Gastroesophageal sphincter (tissue), 4 donors: Measurements from ENCODE around the gene PXDN. TPM values are rescaled to one million over a fixed set of nuclear protein-coding genes. Genes with fewer than 3 reads are reported as not detected.

Experiments
- ATAC-seq: fragments of 150-250 bp; one replicate; pipeline ENCODE4 v1.9.1; 2016; ENCODE audit warnings: mild to moderate bottlenecking, moderate library complexity
- H3K27ac ChIP-seq, 4 donors: fragments of 200-600 bp; sonication (generic) in 3 of 4; 1 replicate in 3 of 4; 2 replicates in 1 of 4; pipeline ENCODE4 v1.5.1; 2016 to 2019
- H3K27me3 ChIP-seq: fragments of 200-600 bp; sonication (generic); one replicate; pipeline ENCODE4 v1.5.1; 2019
- H3K36me3 ChIP-seq, 2 donors: fragments of 200-600 bp; sonication (generic); one replicate each; pipeline ENCODE4 v1.5.1; 2019; ENCODE audit warnings: control low read depth in 1 of 2
- H3K4me1 ChIP-seq, 3 donors: fragments of 200-600 bp; sonication (generic); 1 replicate in 2 of 3; 2 replicates in 1 of 3; pipeline ENCODE4 v1.5.1; 2016 to 2019; ENCODE audit warnings: control low read depth in 2 of 3
- H3K4me3 ChIP-seq, 2 donors: fragments of 200-600 bp; sonication (generic); one replicate each; pipeline ENCODE4 v1.5.1; 2019; ENCODE audit warnings: mild to moderate bottlenecking in 1 of 2, moderate library complexity in 1 of 2
- H3K9me3 ChIP-seq, 3 donors: fragments of 200-600 bp; sonication (generic); one replicate each; pipeline ENCODE4 v1.5.1; 2017 to 2019; ENCODE audit warnings: control low read depth in 2 of 3
- CTCF ChIP-seq, 4 experiments: fragments of 200-600 bp in 2 of 4; fragments of 450-650 bp in 2 of 4; sonication (generic) in 1 of 4; IDR thresholded peaks; one replicate each; pipeline ENCODE4 v1.5.1; 2017 to 2019; ENCODE audit warnings: antibody characterized with exemption in 4 of 4, mild to moderate bottlenecking in 2 of 4, moderate library complexity in 2 of 4
- EP300 ChIP-seq: sonication (generic); formaldehyde crosslinking; IDR thresholded peaks from one replicate; pipeline ENCODE4 v1.6.1; 2017; ENCODE audit warnings: antibody characterized with exemption, mild to moderate bottlenecking
- POLR2A ChIP-seq, 2 donors: fragments of 450-650 bp; IDR thresholded peaks; one replicate each; pipeline ENCODE4 v1.6.1; 2017; ENCODE audit warnings: antibody characterized with exemption in 2 of 2, mild to moderate bottlenecking in 2 of 2, moderate library complexity in 1 of 2
- POLR2AphosphoS5 ChIP-seq: sonication (generic); formaldehyde crosslinking; IDR thresholded peaks from one replicate; pipeline ENCODE4 v1.6.1; 2017; ENCODE audit warnings: antibody characterized with exemption
- WGBS, 2 donors: methylation state at CpG; one replicate each; pipeline ENCODE4 v1.1.5; 2018; ENCODE audit warnings: low coverage in 1 of 2; 5-methylcytosine and 5-hydroxymethylcytosine counted together
- total RNA-seq, 4 donors: library from RNA; depleted of rRNA; stranded (reverse); fragments of >200 nt; gene quantifications; one replicate each; pipeline ENCODE4 v1.1.0, GENCODE V29; 2016

PXDN gene
- total RNA-seq, 4 donors from 2014 or later, result 19.9 to 95.9 (median 60.9) TPM

- TF ChIP-seq POLR2AphosphoS5 (no peak), EP300 (no peak), POLR2A (IDR thresholded peaks at IDR 0.05) (no peak), CTCF (IDR thresholded peaks at IDR 0.05) (no peak)
- no peak overlapping the region for H3K27ac ChIP-seq
Measured at GRCh38 chr2:1609485-1610095, 134.7 kb downstream of the PXDN start.

GRCh38 chr2:1609040-1609439 lies 135.3 kb downstream of the PXDN start:
- H3K4me3 ChIP-seq, result no peak overlapping the region
- no peak for ATAC-seq
- no peaks in the 10 kb centered on the region for H3K36me3 ChIP-seq
- no peaks in the 10 kb centered on the region for H3K9me3 ChIP-seq
- TF ChIP-seq EP300 (no peak), POLR2A (IDR thresholded peaks at IDR 0.05) (no peak)
- H3K27ac ChIP-seq, result no peak overlapping the region
- 56 to 75% methylated on average over 3 of the region's 3 CpGs for WGBS, 2 donors
- peaks cover 7% of the 10 kb centered on the region for H3K27me3 ChIP-seq
- peaks cover 0 to 13% (median 0%) of the 10 kb centered on the region in 3 donors for H3K4me1 ChIP-seq

More at GRCh38 chr2:1609485-1610095, 134.7 kb downstream of the PXDN start:
- Histone ChIP-seq H3K36me3 (no peaks in the 10 kb centered on the region), H3K4me1 (peaks cover 0 to 13% (median 0%) of the 10 kb centered on the region in 3 donors), H3K9me3 (no peaks in the 10 kb centered on the region), H3K27me3 (peaks cover 7% of the 10 kb centered on the region), H3K4me3 (no peak overlapping the region)
- 54 to 72% methylated on average over 6 to 7 of the region's 12 CpGs for WGBS, 2 donors
- no peak for ATAC-seq

GRCh38 chr2:1607971-1608688 lies 136.2 kb downstream of the PXDN start:
- 74 to 79% methylated on average over 6 of the region's 11 CpGs for WGBS, 2 donors
- Histone ChIP-seq H3K36me3 (no peaks in the 10 kb centered on the region), H3K9me3 (no peaks in the 10 kb centered on the region), H3K4me1 (peaks cover 0 to 13% (median 0%) of the 10 kb centered on the region in 3 donors), H3K27me3 (peaks cover 7% of the 10 kb centered on the region), H3K4me3 (no peak overlapping the region), H3K27ac (no peak overlapping the region)
- TF ChIP-seq CTCF (IDR thresholded peaks at IDR 0.05), result no peak
- no peak for TF ChIP-seq EP300
- no peak for TF ChIP-seq POLR2AphosphoS5
- no peak for TF ChIP-seq POLR2A (IDR thresholded peaks at IDR 0.05)
- no peak for ATAC-seq

- no peak for TF ChIP-seq POLR2AphosphoS5
- TF ChIP-seq POLR2A (IDR thresholded peaks at IDR 0.05), result no peak
- no peak for TF ChIP-seq EP300
- TF ChIP-seq CTCF (IDR thresholded peaks at IDR 0.05), result no peak
- no peak overlapping the region for H3K4me3 ChIP-seq
- no peak overlapping the region for H3K27ac ChIP-seq
- peaks cover 13% of the 10 kb centered on the region for H3K27me3 ChIP-seq
- H3K36me3 ChIP-seq, result no peaks in the 10 kb centered on the region
- H3K9me3 ChIP-seq, result no peaks in the 10 kb centered on the region
- 64 to 100% methylated on average over 1 to 4 of the region's 7 CpGs for WGBS, 2 donors
- ATAC-seq, result no peak
- H3K4me1 ChIP-seq, result peaks cover 0 to 13% (median 0%) of the 10 kb centered on the region in 3 donors
Measured at GRCh38 chr2:1607236-1607920, 136.9 kb downstream of the PXDN start.

GRCh38 chr2:1606421-1607235 lies 137.7 kb downstream of the PXDN start:
- Histone ChIP-seq H3K9me3 (no peaks in the 10 kb centered on the region), H3K36me3 (no peaks in the 10 kb centered on the region), H3K4me3 (no peak overlapping the region), H3K4me1 (peaks cover 0 to 13% (median 0%) of the 10 kb centered on the region in 3 donors), H3K27ac (no peak overlapping the region), H3K27me3 (peaks cover 18% of the 10 kb centered on the region)
- TF ChIP-seq POLR2A (IDR thresholded peaks at IDR 0.05), result no peak
- no peak for TF ChIP-seq CTCF (IDR thresholded peaks at IDR 0.05)
- TF ChIP-seq EP300, result no peak
- no peak for TF ChIP-seq POLR2AphosphoS5
- ATAC-seq, result no peak
- WGBS, 2 donors, result 61 to 71% methylated on average over 12 to 13 of the region's 15 CpGs
